Measurements from ENCODE around the gene FSTL3.
"Not testable (repeated sequence)": the region's sequence is repeated elsewhere in the genome, so short reads cannot be mapped to it uniquely, and the experiment has no call there.

The FSTL3 gene

DNA sequence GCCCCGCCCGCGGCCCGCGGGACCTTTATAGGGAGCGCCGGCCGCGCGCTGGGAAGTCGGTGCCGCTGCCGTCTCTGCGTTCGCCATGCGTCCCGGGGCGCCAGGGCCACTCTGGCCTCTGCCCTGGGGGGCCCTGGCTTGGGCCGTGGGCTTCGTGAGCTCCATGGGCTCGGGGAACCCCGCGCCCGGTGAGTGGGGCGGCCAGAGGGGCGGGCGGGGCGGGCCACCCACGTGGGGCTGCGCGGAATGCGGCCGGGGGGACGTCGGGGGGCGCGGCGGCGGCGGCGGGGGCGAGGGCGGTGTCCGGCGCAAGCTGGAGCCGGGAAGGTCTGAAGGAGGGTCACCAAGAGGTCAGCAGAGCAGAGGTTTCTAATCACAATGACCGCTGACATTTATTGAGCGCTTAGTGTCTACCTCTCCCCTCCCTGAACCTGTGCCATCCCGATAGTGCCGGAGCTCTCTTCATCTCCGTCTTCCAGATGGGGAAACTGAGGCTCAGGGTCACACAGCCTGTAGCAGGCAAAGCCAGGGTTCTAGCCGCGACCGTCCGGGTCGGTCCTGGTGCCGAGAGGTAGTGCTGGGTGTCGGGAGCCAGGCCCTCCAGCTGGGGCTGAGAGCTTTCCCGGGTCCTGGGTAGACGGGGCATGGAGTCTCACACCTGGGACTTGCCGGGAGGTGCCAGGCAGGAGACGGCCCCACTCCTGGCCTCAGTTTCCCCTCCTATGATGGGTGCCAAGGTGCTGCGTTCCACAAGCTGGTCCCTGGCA, at the start of gene FSTL3:
Gene FSTL3, plus strand, starts transcription at position 54 of the 767 bp plus-strand sequence. Its CDS starts 32 bp downstream, at position 86.
- DNase-seq, result no peak

DNA sequence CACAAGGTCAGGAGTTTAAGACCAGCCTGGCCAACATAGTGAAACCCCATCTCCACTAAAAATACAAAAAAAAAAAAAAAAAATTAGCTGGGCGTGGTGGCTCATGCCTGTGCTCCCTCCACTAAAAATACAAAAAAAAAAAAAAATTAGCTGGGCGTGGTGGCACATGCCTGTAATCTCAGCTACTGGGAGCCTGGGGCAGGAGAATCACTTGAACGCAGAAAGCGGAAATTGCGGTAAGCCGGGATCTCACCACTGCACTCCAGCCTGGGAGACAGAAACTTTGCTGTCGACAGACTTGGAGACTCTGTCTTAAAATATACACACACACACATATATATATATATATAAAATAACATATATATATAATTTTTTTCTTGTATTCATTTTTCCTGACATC, 49.6 kb upstream of the FSTL3 start:
- DNase-seq, result not testable (repeated sequence)

DNA sequence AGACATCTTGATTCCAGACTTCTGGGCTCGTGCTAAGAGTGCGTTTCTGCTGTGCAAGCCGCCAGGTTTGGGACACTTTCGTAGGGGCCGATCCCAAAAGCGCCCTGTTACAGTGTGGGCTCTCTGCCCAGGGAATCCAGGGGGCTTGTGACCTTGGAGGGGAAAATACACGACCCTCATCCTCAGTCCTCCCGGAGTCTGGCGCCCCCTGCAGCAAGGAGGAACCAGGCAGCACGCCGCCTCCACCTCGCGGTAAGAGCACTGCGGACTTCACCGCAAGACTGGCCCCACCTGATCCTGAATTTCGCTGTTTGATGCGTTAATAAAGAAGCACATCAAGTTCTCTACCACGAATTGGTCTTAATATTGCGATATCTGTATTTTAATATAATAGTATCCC, 48.0 kb upstream of the FSTL3 start:
- no peak for DNase-seq

DNA sequence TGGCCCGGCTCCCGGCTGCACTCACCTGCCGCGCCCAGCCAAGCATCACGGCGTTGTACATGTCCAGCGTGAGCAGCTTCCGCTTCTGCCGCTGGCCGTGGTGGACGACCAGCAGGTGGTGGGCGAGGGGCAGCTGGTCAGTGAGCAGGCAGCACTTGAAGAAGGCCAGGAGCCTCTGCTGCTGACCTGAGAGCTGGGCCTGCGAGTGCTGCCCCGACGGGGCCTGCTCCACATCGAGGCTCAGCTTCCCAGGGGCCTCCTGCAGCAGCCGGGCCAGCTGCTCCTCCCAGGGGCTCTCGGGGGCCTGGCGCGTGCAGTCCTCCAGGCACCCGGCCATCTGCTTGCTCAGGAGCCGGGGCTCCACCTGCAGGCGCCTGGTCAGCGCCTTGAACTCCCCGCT, 46.7 kb upstream of the FSTL3 start:
- DNase-seq, result not testable (repeated sequence)

DNA sequence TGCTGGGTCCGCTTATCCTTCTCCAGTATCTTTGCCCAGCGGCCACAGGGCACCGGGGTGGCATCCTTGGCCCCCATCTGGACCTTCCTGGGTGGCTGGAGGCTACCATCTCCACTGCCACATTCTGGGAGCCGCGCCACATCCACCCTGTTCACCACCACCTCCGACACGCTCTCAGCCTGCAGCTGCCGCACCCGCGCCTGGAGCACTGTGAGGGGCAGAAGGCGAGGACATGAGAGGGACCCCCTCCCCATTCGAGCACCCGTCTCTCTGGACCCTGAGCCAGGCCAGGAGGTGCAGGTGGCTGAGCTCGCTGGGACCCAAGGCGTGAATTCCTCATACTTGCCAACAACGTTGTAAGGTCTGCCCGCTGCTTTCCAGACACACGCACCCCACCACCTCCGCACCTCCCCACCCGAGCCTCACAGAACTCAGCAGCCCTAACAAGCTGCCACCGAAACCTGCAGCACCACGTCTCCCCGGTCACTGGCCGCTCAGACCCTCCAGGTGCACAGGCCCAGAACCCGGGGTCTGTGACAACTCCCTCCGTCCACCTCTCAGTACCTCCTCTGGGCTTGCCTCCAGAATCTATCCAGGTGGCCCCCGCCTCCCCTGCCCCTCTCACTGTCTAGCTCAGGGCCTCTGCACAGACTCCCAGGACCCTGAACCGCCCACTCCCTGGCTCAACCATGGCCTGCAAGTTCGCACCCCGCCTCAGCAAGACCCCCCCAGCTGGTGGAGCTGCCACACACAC, 46.1 kb upstream of the FSTL3 start:
- DNase-seq, result no peak

DNA sequence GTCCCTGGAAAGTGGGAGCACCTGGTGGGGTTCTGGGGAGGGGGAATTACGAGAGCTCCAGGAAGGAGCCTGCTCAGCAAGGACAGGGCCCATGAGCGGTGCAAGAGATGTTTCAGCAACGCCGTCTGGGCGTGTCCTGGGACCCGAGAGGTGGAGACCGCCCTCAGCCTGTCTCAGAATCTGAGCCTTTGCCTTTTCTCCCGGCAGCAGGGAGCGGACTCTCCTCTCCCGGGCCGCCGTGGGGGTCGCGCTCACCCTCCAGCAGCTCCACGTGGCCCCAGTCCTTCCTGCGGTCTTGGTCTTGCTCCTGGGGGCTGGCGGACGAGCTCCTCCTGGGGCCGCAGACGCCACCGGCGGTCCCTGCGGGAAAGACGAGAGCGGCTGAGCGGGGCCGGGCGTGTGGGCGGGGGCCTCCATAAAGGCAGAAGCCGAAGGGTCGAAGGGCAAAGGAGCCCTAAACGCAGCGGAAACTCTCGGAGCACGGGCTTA, 43.6 kb upstream of the FSTL3 start:
- peak; percentile 21 to 52 for DNase-seq

DNA sequence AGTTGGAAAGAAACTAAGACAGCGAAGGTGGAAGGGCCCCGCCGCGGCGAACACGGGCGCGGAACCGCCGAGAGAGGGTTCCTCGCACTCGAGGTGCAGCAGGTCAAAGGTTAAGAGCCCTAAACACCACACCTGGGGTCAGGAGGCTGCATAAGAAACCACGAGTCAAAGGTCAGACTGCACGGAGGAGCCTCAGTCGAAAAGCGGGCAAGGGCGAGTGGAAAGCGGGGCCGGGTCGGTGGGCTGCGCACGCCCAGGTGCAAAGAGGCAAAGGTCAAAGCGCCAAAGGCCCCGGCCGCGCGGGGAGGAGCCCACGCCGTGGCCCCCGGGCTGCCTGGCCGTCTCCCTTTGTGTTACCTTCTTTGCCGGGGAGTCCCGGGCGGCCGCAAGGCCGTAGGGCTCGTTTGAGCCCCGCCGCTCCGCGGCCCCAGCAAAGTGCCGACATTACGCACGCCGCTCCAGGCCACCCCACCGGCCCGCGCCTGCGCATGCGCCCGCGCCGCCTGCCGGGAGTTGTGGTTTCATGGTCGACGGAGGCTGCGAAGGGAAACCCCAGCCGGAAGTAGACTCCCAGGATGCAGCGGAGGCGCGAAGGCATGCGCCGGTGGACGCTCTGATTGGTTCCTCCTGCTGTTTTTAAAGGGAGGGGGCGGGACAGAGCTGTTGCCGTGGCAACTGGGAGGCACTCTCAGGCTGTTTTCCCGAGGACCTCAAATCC, 43.0 kb upstream of the FSTL3 start, which contains the start of gene POLRMT:
Gene POLRMT, minus strand, starts transcription at position 470 of the 718 bp plus-strand sequence. Its CDS starts 25 bp downstream, at position 445.
- DNase-seq, result peak; percentile 92 to 97

DNA sequence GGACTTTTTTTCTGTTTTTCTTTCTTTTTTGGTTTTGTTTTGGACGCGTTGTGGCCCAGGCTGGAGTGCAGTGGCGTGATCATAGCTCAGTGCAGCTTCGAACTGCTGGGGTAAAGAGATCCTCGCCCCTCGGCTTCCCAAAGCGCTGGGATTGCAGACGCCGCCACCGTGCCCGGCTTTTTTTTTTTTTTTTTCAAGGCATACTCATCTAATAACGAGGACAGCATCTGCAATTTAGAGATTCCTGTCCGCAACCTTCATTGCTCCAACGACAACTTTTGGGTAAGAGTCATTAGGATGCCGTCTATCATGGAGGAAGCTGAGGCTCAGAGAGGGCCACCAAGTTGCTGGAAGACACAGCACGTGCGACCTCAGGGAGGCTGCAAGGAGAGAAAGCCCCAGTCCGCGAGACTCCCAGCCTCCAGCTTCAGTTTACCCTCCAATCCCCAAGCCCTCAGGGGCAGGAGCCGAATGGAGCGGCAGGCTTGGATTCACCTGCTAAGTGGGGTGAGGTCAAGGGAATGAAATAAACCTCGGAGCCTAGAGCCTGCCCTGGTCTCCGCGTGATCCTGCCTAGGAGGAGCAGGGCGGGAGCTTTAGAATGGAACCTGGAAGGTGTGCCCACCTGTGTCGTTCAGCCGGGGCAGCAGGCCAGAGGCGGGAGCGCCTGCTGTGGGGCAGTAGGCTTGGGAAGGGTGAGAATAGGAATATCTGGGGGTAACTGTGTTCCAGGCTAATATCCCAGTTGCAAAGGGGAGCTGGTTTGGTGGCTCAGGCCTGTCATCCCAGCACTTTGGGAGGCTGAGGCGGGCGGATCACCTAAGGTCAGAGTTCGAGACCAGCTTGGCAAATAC, 42.2 kb upstream of the FSTL3 start:
- no peak for DNase-seq

DNA sequence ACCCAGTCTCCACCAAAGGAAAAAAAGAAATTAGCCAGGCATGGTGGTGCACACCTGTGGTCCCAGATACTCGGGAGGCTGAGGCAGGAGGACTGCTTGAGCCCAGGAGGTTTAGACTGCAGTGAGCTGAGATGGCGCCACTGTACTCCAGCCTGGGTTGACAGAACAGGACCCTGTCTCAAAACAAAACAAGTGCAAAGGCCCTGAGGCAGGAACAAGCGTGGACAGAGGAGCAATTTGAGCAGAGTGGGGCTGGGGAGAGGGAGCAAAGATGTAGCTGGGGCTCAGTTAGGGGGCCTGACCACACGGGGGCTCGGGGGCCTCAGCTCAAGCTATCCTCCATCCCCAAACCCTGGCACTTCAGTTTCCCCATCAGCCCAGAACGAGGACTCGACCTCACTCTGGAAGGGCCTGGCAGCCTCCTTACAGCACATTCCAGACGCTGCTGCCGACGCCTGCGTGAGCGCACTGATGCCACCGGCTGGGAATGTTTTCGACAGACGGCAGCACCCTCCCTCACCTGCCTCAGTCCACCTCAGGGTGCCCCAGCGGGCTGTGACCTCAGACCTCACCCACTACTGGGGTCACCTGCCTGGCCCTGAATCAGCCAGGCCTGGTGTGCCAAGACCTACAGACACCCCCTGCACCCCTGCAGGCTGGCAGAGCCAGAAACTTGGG, 41.1 kb upstream of the FSTL3 start:
- DNase-seq, result no peak

DNA sequence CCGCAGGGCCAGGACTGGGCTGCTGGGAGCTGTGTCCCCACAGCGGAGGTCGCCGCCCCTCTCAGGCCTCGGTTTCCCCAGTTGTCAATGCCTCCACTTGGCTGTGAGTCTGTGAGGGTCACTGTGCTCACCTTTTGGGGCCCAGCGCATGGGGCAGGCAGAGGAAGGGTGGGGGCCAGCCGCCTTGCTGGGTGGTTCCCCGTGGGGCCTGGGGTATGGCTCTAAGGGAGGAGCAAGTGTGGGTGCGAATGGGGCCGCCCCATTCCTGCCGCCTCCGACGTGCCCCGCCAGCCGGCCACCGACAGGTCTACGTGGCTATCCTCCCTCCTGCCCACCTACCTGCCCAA, 37.3 kb upstream of the FSTL3 start:
- no peak for DNase-seq

DNA sequence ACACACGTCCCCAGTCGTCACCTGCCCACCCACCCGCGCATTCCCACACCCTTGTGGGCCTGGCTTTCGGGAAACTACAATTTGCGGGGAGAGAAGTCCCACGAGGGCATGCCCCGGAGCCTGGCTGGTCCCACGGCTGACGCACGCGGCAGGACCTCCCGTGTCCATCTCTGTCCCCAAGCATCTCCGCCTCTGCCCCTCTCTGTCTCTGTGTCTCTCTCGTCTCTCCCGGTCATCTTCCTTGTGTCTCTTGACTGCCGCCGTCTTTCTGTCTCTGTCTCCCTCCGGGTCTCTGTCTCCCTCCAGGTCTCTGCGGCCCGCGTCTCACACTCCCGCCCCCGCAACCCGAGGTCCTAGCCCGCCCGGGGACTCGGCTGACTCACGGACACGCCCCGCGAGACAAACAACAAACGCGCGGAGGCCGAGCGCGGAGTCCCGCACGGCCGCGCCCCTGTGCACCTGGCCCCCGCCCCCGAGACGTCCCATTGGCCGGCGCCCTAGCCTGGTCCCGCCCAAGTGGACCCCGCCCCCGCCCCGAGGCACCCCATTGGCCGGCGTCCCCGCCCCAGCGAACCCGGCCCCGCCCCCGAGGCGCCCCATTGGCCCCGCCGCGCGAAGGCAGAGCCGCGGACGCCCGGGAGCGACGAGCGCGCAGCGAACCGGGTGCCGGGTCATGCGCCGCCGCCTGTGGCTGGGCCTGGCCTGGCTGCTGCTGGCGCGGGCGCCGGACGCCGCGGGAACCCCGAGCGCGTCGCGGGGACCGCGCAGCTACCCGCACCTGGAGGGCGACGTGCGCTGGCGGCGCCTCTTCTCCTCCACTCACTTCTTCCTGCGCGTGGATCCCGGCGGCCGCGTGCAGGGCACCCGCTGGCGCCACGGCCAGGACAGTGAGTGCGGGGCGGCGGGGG, 36.7 kb upstream of the FSTL3 start, which contains the start of gene FGF22:
Gene FGF22, plus strand, starts transcription at position 627 of the 908 bp plus-strand sequence. Its CDS starts 47 bp downstream, at position 674.
- peak; percentile 95 to 96 for DNase-seq

DNA sequence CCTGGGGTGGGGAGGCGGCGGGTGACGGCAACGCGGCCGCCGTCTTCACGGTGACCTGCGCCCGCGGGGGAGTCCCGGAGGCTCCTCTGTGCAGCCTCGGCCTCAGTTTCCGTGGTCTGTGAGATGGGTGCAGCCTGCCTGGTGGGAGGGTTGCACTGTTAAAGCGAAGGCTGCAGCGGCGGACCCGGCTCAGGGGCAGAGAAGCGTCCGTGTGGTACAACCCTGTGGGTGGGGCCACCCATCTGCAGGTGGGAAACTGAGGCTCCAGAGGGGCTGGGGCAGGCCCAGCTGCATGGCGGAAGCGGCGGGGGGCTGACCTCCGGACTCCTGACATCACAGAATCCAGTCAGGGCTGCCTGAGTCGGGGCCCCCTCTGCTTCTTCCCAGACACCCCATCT, 36.0 kb upstream of the FSTL3 start:
- DNase-seq, result no peak

DNA sequence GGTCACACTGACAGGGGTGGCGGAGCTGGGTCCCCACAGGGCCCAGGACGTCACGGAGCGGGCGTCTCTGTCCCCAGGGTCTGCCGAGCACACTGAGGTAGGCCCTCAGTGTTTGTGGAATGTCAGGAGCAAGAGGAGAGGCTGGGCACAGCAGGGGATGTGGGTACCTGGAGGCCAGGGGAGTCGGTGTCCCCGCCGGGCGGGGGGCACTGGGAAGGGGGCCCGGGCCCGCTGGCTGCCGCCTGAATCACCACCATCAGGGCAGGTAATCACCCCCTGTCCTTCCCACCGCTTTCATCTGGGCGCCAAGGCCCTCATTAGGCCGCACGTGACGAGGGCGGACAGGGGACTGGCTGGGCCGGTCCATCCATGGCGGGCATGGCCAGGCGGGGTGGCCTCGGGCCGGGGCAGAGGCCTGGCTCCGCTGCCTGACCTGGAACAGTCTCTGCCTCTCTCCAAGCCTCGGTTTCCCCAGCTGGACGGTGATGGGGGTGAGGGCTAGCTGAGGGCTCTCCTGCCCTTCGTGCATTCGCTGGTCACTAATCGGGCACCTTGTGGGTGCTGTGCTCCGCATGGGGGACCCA, 35.5 kb upstream of the FSTL3 start:
- no peak for DNase-seq

DNA sequence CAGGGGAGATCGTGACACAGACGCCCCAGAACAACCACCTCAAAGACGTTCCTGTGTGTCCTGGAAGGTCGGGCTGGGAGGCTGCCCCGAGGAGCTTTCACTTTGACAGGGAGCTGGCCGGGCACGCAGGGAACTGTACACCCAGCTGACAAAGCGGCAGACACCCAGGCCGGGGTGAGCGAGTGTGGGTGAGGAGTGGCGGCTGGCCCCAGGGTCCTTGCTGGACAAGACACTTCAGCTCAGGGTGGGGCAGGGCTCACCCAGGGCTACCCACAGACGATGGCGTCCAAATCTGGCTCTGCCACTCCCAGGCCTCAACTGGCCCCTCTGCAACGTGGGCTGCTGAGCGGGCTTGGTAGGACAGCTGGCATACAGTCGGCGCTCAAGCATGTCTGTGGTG, 34.5 kb upstream of the FSTL3 start:
- no peak for DNase-seq

DNA sequence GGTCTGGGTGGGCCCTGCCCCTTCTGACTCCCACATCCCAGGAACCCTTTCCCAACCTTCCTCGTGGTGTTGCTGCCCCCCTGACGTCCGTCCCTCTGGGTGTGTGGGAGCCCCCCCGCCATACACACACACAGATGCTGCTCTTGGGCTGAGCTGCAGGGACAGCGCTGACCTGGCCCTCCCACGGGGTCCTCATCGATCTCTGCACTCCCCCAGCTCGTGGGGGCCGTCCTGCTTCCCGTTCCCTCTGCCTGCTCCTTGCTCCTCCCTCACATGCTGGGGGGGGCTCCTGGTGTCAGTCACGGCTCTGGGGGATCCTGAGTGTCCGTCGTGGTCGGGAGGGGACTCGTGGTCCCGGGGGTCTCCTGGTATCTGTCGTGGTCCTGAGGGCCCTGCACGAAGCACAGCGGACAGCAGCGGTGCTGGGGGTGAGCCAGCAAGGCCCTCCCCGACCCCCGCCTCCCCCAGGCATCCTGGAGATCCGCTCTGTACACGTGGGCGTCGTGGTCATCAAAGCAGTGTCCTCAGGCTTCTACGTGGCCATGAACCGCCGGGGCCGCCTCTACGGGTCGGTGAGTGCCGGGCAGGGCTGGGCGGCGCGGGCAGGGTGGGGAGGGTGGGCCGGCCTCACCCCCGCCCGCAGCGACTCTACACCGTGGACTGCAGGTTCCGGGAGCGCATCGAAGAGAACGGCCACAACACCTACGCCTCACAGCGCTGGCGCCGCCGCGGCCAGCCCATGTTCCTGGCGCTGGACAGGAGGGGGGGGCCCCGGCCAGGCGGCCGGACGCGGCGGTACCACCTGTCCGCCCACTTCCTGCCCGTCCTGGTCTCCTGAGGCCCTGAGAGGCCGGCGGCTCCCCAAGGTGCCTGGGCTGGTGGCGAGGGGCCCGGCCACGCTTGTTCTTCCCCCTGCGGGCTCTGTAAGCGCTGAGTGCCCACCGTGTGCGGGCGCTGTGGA, 33.1 kb upstream of the FSTL3 start:
- DNase-seq, result no peak

DNA sequence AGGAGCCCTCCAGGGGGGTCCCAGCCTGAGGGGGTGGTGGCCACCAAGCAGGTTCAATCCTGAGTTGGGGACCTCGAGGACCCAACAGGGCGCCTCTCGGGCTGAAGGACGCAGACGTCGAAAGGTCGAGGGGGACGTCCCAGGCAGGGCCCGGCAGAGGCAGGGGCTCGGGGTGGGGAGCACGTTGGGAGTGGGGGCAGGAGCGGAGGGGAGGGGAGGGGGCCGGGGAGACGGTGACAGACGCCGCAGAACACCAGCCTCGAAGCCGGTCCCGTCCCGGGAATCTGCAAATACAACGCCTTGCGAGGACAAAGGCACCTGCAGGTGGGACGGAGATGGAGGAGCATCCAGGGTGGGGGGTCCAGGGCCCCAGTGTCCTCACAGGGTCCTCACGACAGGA, 32.5 kb upstream of the FSTL3 start:
- DNase-seq, result no peak

DNA sequence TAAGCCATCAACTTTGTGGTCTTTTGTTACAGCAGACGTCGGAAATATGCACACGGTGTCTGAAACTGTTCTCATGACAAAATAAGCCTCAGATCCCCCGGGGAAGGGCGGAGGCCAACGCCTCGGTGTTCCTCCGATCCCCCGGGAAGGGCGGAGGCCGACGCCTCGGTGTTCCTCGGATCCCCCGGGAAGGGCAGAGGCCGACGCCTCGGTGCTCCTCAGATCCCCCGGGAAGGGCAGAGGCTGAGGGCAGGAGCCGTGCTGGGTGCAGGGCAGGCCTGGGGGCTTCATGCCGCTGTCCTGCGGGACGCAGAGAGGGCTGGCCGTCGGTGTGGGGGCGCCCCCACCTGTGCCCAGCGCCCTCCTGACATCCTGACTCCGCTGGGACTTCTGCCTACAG, 31.8 kb upstream of the FSTL3 start:
- DNase-seq, result no peak

DNA sequence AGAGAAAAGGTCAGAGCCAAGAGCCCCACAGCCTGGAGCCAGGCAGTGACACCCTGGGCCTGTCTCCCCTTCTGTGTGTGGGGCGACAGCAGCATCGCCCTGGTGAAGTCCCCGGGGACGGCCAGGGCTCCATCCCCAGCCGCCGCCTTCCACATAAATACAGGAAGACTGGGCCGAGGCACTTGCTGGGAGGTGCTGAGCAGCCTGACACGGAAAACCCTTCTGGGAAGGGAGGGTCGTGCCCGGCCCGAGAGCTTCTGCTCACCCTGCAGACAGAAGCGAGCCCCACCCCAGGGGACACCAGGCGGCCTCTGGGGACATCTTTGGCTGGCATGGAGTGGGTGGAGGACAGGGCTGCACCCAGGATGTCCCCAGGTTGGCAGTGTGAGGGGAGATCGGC, 31.4 kb upstream of the FSTL3 start:
- DNase-seq, result no peak
